T-helper 2 cell treated with Interferon-gamma antibody and Interleukin-4, amounts not matched to agents 5 μg/mL and 100 μg/mL, for 36 hours (primary cell): ENCODE data around the gene GLI3.
A peak's percentile ranks its signal among the peaks of the same experiment; 100 is the strongest.

Experiments used
- DNase-seq: peaks from one replicate; pipeline ENCODE4 v3.0.0; 2021; ENCODE audit warnings: low spot score
- H3K27ac Mint-ChIP-seq: one replicate; pipeline ENCODE4 v1.8.0; 2021; ENCODE audit warnings: mild to moderate bottlenecking, mixed read lengths
- H3K27me3 Mint-ChIP-seq: one replicate; pipeline ENCODE4 v1.8.0; 2021; ENCODE audit warnings: low read depth, mixed read lengths
- H3K36me3 Mint-ChIP-seq: one replicate; pipeline ENCODE4 v1.8.0; 2021; ENCODE audit warnings: low read depth, mixed read lengths
- H3K4me1 Mint-ChIP-seq: one replicate; pipeline ENCODE4 v1.8.0; 2021; ENCODE audit warnings: low read depth, mixed read lengths
- H3K4me3 Mint-ChIP-seq: one replicate; pipeline ENCODE4 v1.8.0; 2022; ENCODE audit warnings: mild to moderate bottlenecking, moderate library complexity, mixed read lengths
- H3K9me3 Mint-ChIP-seq: one replicate; pipeline ENCODE4 v1.8.0; 2021; ENCODE audit warnings: mixed read lengths

Gene GLI3

GRCh38 chr7:42236976-42237810 is at the start of gene GLI3:
Gene GLI3 (minus strand): TSS chr7:42237209. CDS start chr7:42223253, 13,956 bp downstream.
- Mint-ChIP-seq H3K9me3 (no peaks in the 10 kb centered on the region), H3K36me3 (no peaks in the 10 kb centered on the region), H3K27ac (no peak within 1 kb of the TSS), H3K4me1 (peaks cover 12% of the 10 kb centered on the region), H3K27me3 (peaks cover 67% of the 10 kb centered on the region), H3K4me3 (peak within 1 kb of the TSS; percentile 78)
- DNase-seq: no peak

GRCh38 chr7:42285383-42285824 is 48.4 kb upstream of the GLI3 start:
- Mint-ChIP-seq H3K36me3 (no peaks in the 10 kb centered on the region), H3K9me3 (no peaks in the 10 kb centered on the region), H3K27ac (no peak overlapping the region), H3K4me1 (no peaks in the 10 kb centered on the region), H3K4me3 (no peak overlapping the region), H3K27me3 (no peaks in the 10 kb centered on the region)
- DNase-seq: no peak

GRCh38 chr7:42283553-42283952 is 46.5 kb upstream of the GLI3 start:
- H3K4me1 Mint-ChIP-seq: no peaks in the 10 kb centered on the region
- H3K27me3 Mint-ChIP-seq: no peaks in the 10 kb centered on the region
- DNase-seq: no peak

GRCh38 chr7:42278344-42278743 is 41.3 kb upstream of the GLI3 start:
- H3K27me3 Mint-ChIP-seq: no peaks in the 10 kb centered on the region
- no peaks in the 10 kb centered on the region for H3K9me3 Mint-ChIP-seq
- H3K36me3 Mint-ChIP-seq: no peaks in the 10 kb centered on the region
- no peak overlapping the region for H3K4me3 Mint-ChIP-seq
- no peak for DNase-seq
- H3K27ac Mint-ChIP-seq: no peak overlapping the region
- H3K4me1 Mint-ChIP-seq: no peaks in the 10 kb centered on the region

More at GRCh38 chr7:42283553-42283952, 46.5 kb upstream of the GLI3 start:
- H3K4me3 Mint-ChIP-seq: no peak overlapping the region
- H3K27ac Mint-ChIP-seq: no peak overlapping the region
- no peaks in the 10 kb centered on the region for H3K9me3 Mint-ChIP-seq
- no peaks in the 10 kb centered on the region for H3K36me3 Mint-ChIP-seq

GRCh38 chr7:42274053-42274452 is 37.0 kb upstream of the GLI3 start:
- H3K4me3 Mint-ChIP-seq: no peak overlapping the region

GRCh38 chr7:42272793-42273665 is 36.0 kb upstream of the GLI3 start:
- Mint-ChIP-seq H3K4me1 (peaks cover 2% of the 10 kb centered on the region), H3K4me3 (no peak overlapping the region), H3K27me3 (no peaks in the 10 kb centered on the region), H3K27ac (no peak overlapping the region), H3K9me3 (no peaks in the 10 kb centered on the region), H3K36me3 (no peaks in the 10 kb centered on the region)
- DNase-seq: no peak

More at GRCh38 chr7:42274053-42274452, 37.0 kb upstream of the GLI3 start:
- Mint-ChIP-seq H3K27ac (no peak overlapping the region), H3K9me3 (no peaks in the 10 kb centered on the region), H3K27me3 (no peaks in the 10 kb centered on the region), H3K36me3 (no peaks in the 10 kb centered on the region), H3K4me1 (peaks cover under 1% of the 10 kb centered on the region)
- no peak for DNase-seq

GRCh38 chr7:42269161-42269560 is 32.2 kb upstream of the GLI3 start:
- Mint-ChIP-seq H3K4me1 (peaks cover 2% of the 10 kb centered on the region), H3K4me3 (no peak overlapping the region), H3K36me3 (no peaks in the 10 kb centered on the region), H3K9me3 (no peaks in the 10 kb centered on the region), H3K27me3 (no peaks in the 10 kb centered on the region), H3K27ac (no peak overlapping the region)
- no peak for DNase-seq

- no peaks in the 10 kb centered on the region for H3K27me3 Mint-ChIP-seq
- H3K9me3 Mint-ChIP-seq: no peaks in the 10 kb centered on the region
- DNase-seq: no peak
- no peak overlapping the region for H3K4me3 Mint-ChIP-seq
- no peaks in the 10 kb centered on the region for H3K36me3 Mint-ChIP-seq
- no peak overlapping the region for H3K27ac Mint-ChIP-seq
- peaks cover 2% of the 10 kb centered on the region for H3K4me1 Mint-ChIP-seq
Measured at GRCh38 chr7:42264702-42265101, 27.7 kb upstream of the GLI3 start.

GRCh38 chr7:42263971-42264370 is 27.0 kb upstream of the GLI3 start:
- H3K4me3 Mint-ChIP-seq: no peak overlapping the region
- H3K27me3 Mint-ChIP-seq: no peaks in the 10 kb centered on the region
- no peaks in the 10 kb centered on the region for H3K9me3 Mint-ChIP-seq
- no peak for DNase-seq
- H3K36me3 Mint-ChIP-seq: no peaks in the 10 kb centered on the region
- H3K27ac Mint-ChIP-seq: no peak overlapping the region
- peaks cover under 1% of the 10 kb centered on the region for H3K4me1 Mint-ChIP-seq

- no peak for DNase-seq
- no peak overlapping the region for H3K4me3 Mint-ChIP-seq
- no peaks in the 10 kb centered on the region for H3K36me3 Mint-ChIP-seq
- H3K27me3 Mint-ChIP-seq: no peaks in the 10 kb centered on the region
- no peak overlapping the region for H3K27ac Mint-ChIP-seq
- H3K4me1 Mint-ChIP-seq: no peaks in the 10 kb centered on the region
- no peaks in the 10 kb centered on the region for H3K9me3 Mint-ChIP-seq
Measured at GRCh38 chr7:42262964-42263363, 26.0 kb upstream of the GLI3 start.

- Mint-ChIP-seq H3K9me3 (no peaks in the 10 kb centered on the region), H3K27me3 (no peaks in the 10 kb centered on the region), H3K27ac (no peak overlapping the region), H3K4me3 (no peak overlapping the region), H3K4me1 (no peaks in the 10 kb centered on the region), H3K36me3 (no peaks in the 10 kb centered on the region)
- DNase-seq: no peak
Measured at GRCh38 chr7:42254217-42254616, 17.2 kb upstream of the GLI3 start.

GRCh38 chr7:42253316-42253715 is 16.3 kb upstream of the GLI3 start:
- no peaks in the 10 kb centered on the region for H3K36me3 Mint-ChIP-seq
- no peaks in the 10 kb centered on the region for H3K27me3 Mint-ChIP-seq
- no peak for DNase-seq
- H3K9me3 Mint-ChIP-seq: no peaks in the 10 kb centered on the region
- H3K4me3 Mint-ChIP-seq: no peak overlapping the region
- H3K27ac Mint-ChIP-seq: no peak overlapping the region
- no peaks in the 10 kb centered on the region for H3K4me1 Mint-ChIP-seq

- no peak overlapping the region for H3K4me3 Mint-ChIP-seq
- DNase-seq: no peak
- no peaks in the 10 kb centered on the region for H3K9me3 Mint-ChIP-seq
- H3K36me3 Mint-ChIP-seq: no peaks in the 10 kb centered on the region
- H3K27me3 Mint-ChIP-seq: no peaks in the 10 kb centered on the region
- no peak overlapping the region for H3K27ac Mint-ChIP-seq
- H3K4me1 Mint-ChIP-seq: no peaks in the 10 kb centered on the region
Measured at GRCh38 chr7:42250411-42250810, 13.4 kb upstream of the GLI3 start.

- Mint-ChIP-seq H3K36me3 (no peaks in the 10 kb centered on the region), H3K9me3 (no peaks in the 10 kb centered on the region), H3K4me3 (no peak overlapping the region), H3K27ac (no peak overlapping the region), H3K4me1 (no peaks in the 10 kb centered on the region), H3K27me3 (no peaks in the 10 kb centered on the region)
- no peak for DNase-seq
Measured at GRCh38 chr7:42248579-42248978, 11.6 kb upstream of the GLI3 start.
